NCI-H187 (cell line): ENCODE data around the gene SUCO.
"Not testable (repeated sequence)": the region's sequence is repeated elsewhere in the genome, so short reads cannot be mapped to it uniquely, and the experiment has no call there.

ENCODE experiments used
- DNase-seq, 2 experiments: peaks; one replicate each; lab custom pipeline; 2025; lab: John Stamatoyannopoulos, UW

Gene SUCO

GRCh38 chr1:172566196-172566997 lies 33.4 kb downstream of the SUCO start:
- no peak for DNase-seq

- no peak for DNase-seq
Observed at GRCh38 chr1:172567720-172568119, 34.8 kb downstream of the SUCO start.

GRCh38 chr1:172574080-172574479 lies 41.1 kb downstream of the SUCO start:
- no peak for DNase-seq

GRCh38 chr1:172578586-172578985 lies 45.6 kb downstream of the SUCO start:
- no peak for DNase-seq

GRCh38 chr1:172581273-172581672 lies 48.3 kb downstream of the SUCO start:
- DNase-seq = no peak

- no peak for DNase-seq
Observed at GRCh38 chr1:172581779-172582178, 48.8 kb downstream of the SUCO start.

GRCh38 chr1:172582889-172583288 lies 49.9 kb downstream of the SUCO start:
- no peak for DNase-seq

GRCh38 chr1:172585348-172585747 lies 52.4 kb downstream of the SUCO start:
- no peak for DNase-seq

- no peak for DNase-seq
Observed at GRCh38 chr1:172585861-172586260, 52.9 kb downstream of the SUCO start.

- DNase-seq = no peak
Observed at GRCh38 chr1:172588296-172589291, 55.6 kb downstream of the SUCO start.

GRCh38 chr1:172589553-172589952 lies 56.6 kb downstream of the SUCO start:
- no peak for DNase-seq

- not testable (repeated sequence) for DNase-seq
Observed at GRCh38 chr1:172591429-172591828, 58.5 kb downstream of the SUCO start.

- not testable (repeated sequence) for DNase-seq
Observed at GRCh38 chr1:172595066-172595465, 62.1 kb downstream of the SUCO start.

GRCh38 chr1:172596782-172597181 lies 63.8 kb downstream of the SUCO start:
- DNase-seq = not testable (repeated sequence)

GRCh38 chr1:172599912-172600311 lies 67.0 kb downstream of the SUCO start:
- no peak for DNase-seq

- DNase-seq = no peak
Observed at GRCh38 chr1:172600615-172601014, 67.7 kb downstream of the SUCO start.

- DNase-seq = no peak
Observed at GRCh38 chr1:172601046-172601630, 68.2 kb downstream of the SUCO start.

- DNase-seq = no peak
Observed at GRCh38 chr1:172602706-172603105, 69.8 kb downstream of the SUCO start.

GRCh38 chr1:172603816-172604215 lies 70.9 kb downstream of the SUCO start:
- no peak for DNase-seq

GRCh38 chr1:172605641-172606040 lies 72.7 kb downstream of the SUCO start:
- DNase-seq = no peak

- no peak for DNase-seq
Observed at GRCh38 chr1:172607145-172607544, 74.2 kb downstream of the SUCO start.

GRCh38 chr1:172608098-172608601 lies 75.2 kb downstream of the SUCO start:
- no peak for DNase-seq
